IMR-90 (cell line): ENCODE data around the gene FKBP4. TPM values are rescaled to one million over a fixed set of nuclear protein-coding genes. Genes with fewer than 3 reads are reported as not detected.

Source experiments
- ATAC-seq: fragments of 200-7000 bp; cut with Tn5 transposase; 2 replicates; pipeline ENCODE4 v1.9.1; 2020; ENCODE audit warnings: low read depth, mild to moderate bottlenecking, moderate library complexity
- BruUV-seq: library from RNA; stranded (reverse); fragments of 400-500 nt; replicated peaks from 2 replicates; lab custom pipeline; 2021; lab: Mats Ljungman, UMichigan
- CTCF ChIA-PET: fragments of 300-600 bp; formaldehyde crosslinking; extraction: SDS; loops from one replicate; lab custom pipeline; 2021; ENCODE audit warnings: antibody characterized with exemption; lab: Yijun Ruan, JAX
- POLR2A ChIA-PET: fragments of 300-600 bp; sonication (Branson Sonifier 250); formaldehyde crosslinking; loops from one replicate; lab custom pipeline; 2022; ENCODE audit warnings: antibody characterized with exemption; ENCODE audit not compliant: unreplicated experiment; lab: Charles Lee
- DNase-seq: peaks from one replicate; pipeline ENCODE4 v3.0.0; 2013
- H2AFZ ChIP-seq: replicated peaks from 2 replicates; pipeline ENCODE3; 2013; ENCODE audit warnings: low read length, mild to moderate bottlenecking; ENCODE audit not compliant: poor library complexity
- H2AK5ac ChIP-seq: 2 replicates; pipeline ENCODE4 v1.6.1; 2013; ENCODE audit warnings: low read depth, low read length, inconsistent platforms
- H2AK9ac ChIP-seq: replicated peaks from 2 replicates; pipeline ENCODE3; 2013; ENCODE audit warnings: mild to moderate bottlenecking, low read depth, low read length, moderate library complexity; ENCODE audit not compliant: poor library complexity
- H2BK120ac ChIP-seq: 2 replicates; pipeline ENCODE4 v1.6.1; 2013; ENCODE audit warnings: low read depth, low read length, inconsistent platforms
- H2BK15ac ChIP-seq: 3 replicates; pipeline ENCODE4 v1.6.1; 2013; ENCODE audit warnings: low read depth, low read length, inconsistent platforms
- H2BK20ac ChIP-seq: 2 replicates; pipeline ENCODE4 v1.6.1; 2013; ENCODE audit warnings: low read depth, mild to moderate bottlenecking, inconsistent platforms, low read length, moderate library complexity
- H2BK5ac ChIP-seq: 2 replicates; pipeline ENCODE4 v1.6.1; 2013; ENCODE audit warnings: mild to moderate bottlenecking, low read depth, low read length, inconsistent platforms; ENCODE audit not compliant: poor library complexity, severe bottlenecking
- H3K14ac ChIP-seq: replicated peaks from 2 replicates; pipeline ENCODE4 v1.6.1; 2013; ENCODE audit warnings: low read depth, low read length, inconsistent platforms
- H3K18ac ChIP-seq: 2 replicates; pipeline ENCODE4 v1.6.1; 2013; ENCODE audit warnings: low read depth, low read length, control low read depth
- H3K23ac ChIP-seq: 2 replicates; pipeline ENCODE4 v1.6.1; 2013; ENCODE audit warnings: low read depth, low read length, inconsistent platforms
- H3K27ac ChIP-seq: 2 replicates; pipeline ENCODE4 v1.5.1; 2013; ENCODE audit warnings: mild to moderate bottlenecking, control low read depth, low read length; ENCODE audit not compliant: insufficient read depth
- H3K27me3 ChIP-seq: 2 replicates; pipeline ENCODE4 v1.6.1; 2013; ENCODE audit warnings: low read length; ENCODE audit not compliant: control insufficient read depth, insufficient read depth
- H3K36me3 ChIP-seq: 2 replicates; pipeline ENCODE4 v1.6.1; 2013; ENCODE audit warnings: low read length, mixed read lengths; ENCODE audit not compliant: control insufficient read depth, insufficient read depth
- H3K4ac ChIP-seq: 2 replicates; pipeline ENCODE4 v1.6.1; 2013; ENCODE audit warnings: low read depth, low read length, inconsistent platforms
- H3K4me1 ChIP-seq: 2 replicates; pipeline ENCODE4 v1.6.1; 2013; ENCODE audit warnings: low read length, mixed read lengths; ENCODE audit not compliant: control insufficient read depth, insufficient read depth
- H3K4me2 ChIP-seq: 2 replicates; pipeline ENCODE4 v1.6.1; 2013; ENCODE audit warnings: low read depth, mild to moderate bottlenecking, control low read depth, low read length, moderate library complexity
- H3K4me3 ChIP-seq: 2 replicates; pipeline ENCODE4 v1.5.1; 2013; ENCODE audit warnings: low read depth, mild to moderate bottlenecking, control low read depth, low read length, moderate library complexity; ENCODE audit not compliant: insufficient read depth
- H3K56ac ChIP-seq: 2 replicates; pipeline ENCODE4 v1.6.1; 2013; ENCODE audit warnings: low read length, inconsistent platforms; ENCODE audit not compliant: insufficient read depth; ENCODE audit errors: extremely low read depth
- H3K79me1 ChIP-seq, 2 experiments: 2 replicates each; pipeline ENCODE4 v1.6.1; 2013; ENCODE audit warnings: low read length in 2 of 2, inconsistent platforms in 1 of 2, low read depth in 1 of 2
- H3K9ac ChIP-seq: 2 replicates; pipeline ENCODE4 v1.6.1; 2013; ENCODE audit warnings: low read depth, low read length, control low read depth
- H3K9me1 ChIP-seq: 2 replicates; pipeline ENCODE4 v1.6.1; 2013; ENCODE audit warnings: low read length, inconsistent platforms; ENCODE audit not compliant: insufficient read depth
- H3K9me3 ChIP-seq: 2 replicates; pipeline ENCODE4 v1.6.1; 2013; ENCODE audit warnings: low read length; ENCODE audit not compliant: control insufficient read depth, insufficient read depth
- H4K20me1 ChIP-seq: 2 replicates; pipeline ENCODE4 v1.6.1; 2013; ENCODE audit warnings: low read length, inconsistent platforms; ENCODE audit not compliant: insufficient read depth
- H4K5ac ChIP-seq: 2 replicates; pipeline ENCODE4 v1.6.1; 2013; ENCODE audit warnings: mild to moderate bottlenecking, low read depth, low read length, control low read depth
- H4K8ac ChIP-seq, 2 experiments: 2 replicates each; pipeline ENCODE4 v1.6.1; 2013; ENCODE audit warnings: low read depth in 2 of 2, low read length in 2 of 2, control low read depth in 1 of 2, inconsistent platforms in 1 of 2
- H4K91ac ChIP-seq: 2 replicates; pipeline ENCODE4 v1.6.1; 2013; ENCODE audit warnings: low read depth, low read length, inconsistent platforms; ENCODE audit not compliant: insufficient read depth
- BHLHE40 ChIP-seq: fragments of 150-350 bp; IDR thresholded peaks from 2 replicates; pipeline ENCODE4 v1.6.1; 2016; ENCODE audit warnings: mild to moderate bottlenecking, low read depth, low read length
- CHD1 ChIP-seq: IDR thresholded peaks from 2 replicates; pipeline ENCODE4 v1.6.1; 2012; ENCODE audit warnings: low read depth, low read length, improper control_type of control experiment
- FOS ChIP-seq: fragments of 150-350 bp; IDR thresholded peaks from 2 replicates; pipeline ENCODE4 v1.6.1; 2016; ENCODE audit warnings: low read depth, low read length
- MAFK ChIP-seq: IDR thresholded peaks from 2 replicates; pipeline ENCODE4 v1.6.1; 2012; ENCODE audit warnings: low read depth, low read length, improper control_type of control experiment
- MAZ ChIP-seq: IDR thresholded peaks from 2 replicates; pipeline ENCODE4 v1.6.1; 2012; ENCODE audit warnings: low read depth, mild to moderate bottlenecking, low read length, improper control_type of control experiment, moderate library complexity, borderline replicate concordance
- MXI1 ChIP-seq: IDR thresholded peaks from 2 replicates; pipeline ENCODE4 v1.6.1; 2012; ENCODE audit warnings: low read depth, mild to moderate bottlenecking, low read length, moderate library complexity, borderline replicate concordance
- NFE2L2 ChIP-seq: fragments of 150-350 bp; IDR thresholded peaks from 2 replicates; pipeline ENCODE4 v1.6.1; 2016; ENCODE audit warnings: low read depth, mild to moderate bottlenecking, low read length
- RFX5 ChIP-seq: IDR thresholded peaks from 2 replicates; pipeline ENCODE4 v1.8.0; 2012; ENCODE audit warnings: low read depth, mild to moderate bottlenecking, low read length, moderate library complexity
- SMC3 ChIP-seq: fragments of 150-350 bp; IDR thresholded peaks from 2 replicates; pipeline ENCODE4 v1.6.1; 2016; ENCODE audit warnings: low read depth, mild to moderate bottlenecking, antibody characterized with exemption, low read length, moderate library complexity
- USF2 ChIP-seq: fragments of 150-350 bp; IDR thresholded peaks from 2 replicates; pipeline ENCODE4 v1.6.1; 2017; ENCODE audit warnings: mild to moderate bottlenecking, antibody characterized with exemption, low read length, low read depth
- WGBS, 2 experiments: methylation state at CpG; one replicate each; pipeline versions ENCODE4 v1.1.5 to v1.1.7; 2013; ENCODE audit warnings: missing lambda C conversion rate in 2 of 2; ENCODE audit not compliant: insufficient read length in 1 of 2; ENCODE audit errors: extremely low coverage in 2 of 2; 5-methylcytosine and 5-hydroxymethylcytosine counted together
- dilution Hi-C: fragments of 300-500 bp; cut with HindIII; formaldehyde crosslinking; loops from one replicate; pipeline ENCODE4 v1.14.3; 2018; ENCODE audit warnings: low sequenced_read_pairs; ENCODE audit not compliant: unreplicated experiment
- in situ Hi-C: fragments of 300-500 bp; cut with MboI; formaldehyde crosslinking; loops from 3 replicates; pipeline ENCODE4 v1.14.3; 2019; ENCODE audit warnings: low sequenced_read_pairs, inconsistent platforms, mixed read lengths
- intact Hi-C: fragments of 100-400 bp; cut with micrococcal nuclease; formaldehyde crosslinking; loops from 2 replicates; pipeline ENCODE4 v1.10.0; 2022
- polyA plus RNA-seq, 3 experiments: library from polyadenylated mRNA; depleted of rRNA; stranded (reverse); fragments of >200 nt; gene quantifications; 2 replicates each; pipeline ENCODE4 v1.2.3, GENCODE V29; 2012; ENCODE audit warnings: low replicate concordance in 1 of 3
- total RNA-seq: library from RNA; depleted of rRNA; stranded (reverse); fragments of >200 nt; gene quantifications from 2 replicates; pipeline ENCODE4 v1.2.3, GENCODE V29; 2012

FKBP4 gene
- total and polyA plus RNA-seq, 2 of the 4 experiments (the other 2 are of a cell fraction), result 35.7 to 36.0 TPM

- TF ChIP-seq USF2, result no peak
Measured at GRCh38 chr12:2783936-2784600, 10.7 kb upstream of the FKBP4 start (continued).

- in situ Hi-C loops (no loop called here), intact Hi-C loops (no loop called here), dilution Hi-C loops (no loop called here)
- Histone ChIP-seq H3K9me1 (no peaks in the 10 kb centered on the region), H2BK20ac (no peak overlapping the region), H4K5ac (no peak overlapping the region), H3K9me3 (no peaks in the 10 kb centered on the region), H2AFZ (no peak overlapping the region), H3K4ac (no peak overlapping the region), H3K27me3 (peaks cover 40% of the 10 kb centered on the region), H3K14ac (no peak overlapping the region), H3K4me1 (no peaks in the 10 kb centered on the region), H3K36me3 (no peaks in the 10 kb centered on the region), H2AK9ac (no peak overlapping the region), H2BK15ac (no peak overlapping the region), H2BK120ac (no peak overlapping the region), H4K20me1 (peaks cover 3% of the 10 kb centered on the region; the same call in 1 of the 2 replicates), H3K4me3 (no peak overlapping the region), H3K4me2 (no peak overlapping the region), H4K8ac (no peak overlapping the region), H2BK5ac (no peak overlapping the region), H3K23ac (no peak overlapping the region), H3K79me1 (no peaks in the 10 kb centered on the region), H3K27ac (no peak overlapping the region), H2AK5ac (no peak overlapping the region), H3K56ac (no peak overlapping the region), H3K9ac (no peak overlapping the region), H3K18ac (no peak overlapping the region), H4K91ac (no peak overlapping the region)
- ChIA-PET POLR2A (no interaction called here), CTCF (interaction anchor here (1.9 kb wide), 1 partner anchor 45 kb away, joined by 8 read pairs; no protein-coding TSS in a partner anchor)
- no TSS peak for BruUV-seq
- no peak for ATAC-seq
- no CpG with 5 or more reads among the region's 5 CpGs for WGBS, 2 experiments
- TF ChIP-seq FOS (no peak), BHLHE40 (no peak), CHD1 (no peak), MXI1 (no peak), MAFK (no peak), NFE2L2 (no peak), RFX5 (no peak), MAZ (no peak), SMC3 (no peak)
- DNase-seq, result no peak
Measured at GRCh38 chr12:2785017-2785416, 9.8 kb upstream of the FKBP4 start.
